NCI-H1105 (cell line): ENCODE data around the gene DISP2.

Source experiments
- DNase-seq: peaks from one replicate; lab custom pipeline; 2025; lab: John Stamatoyannopoulos, UW

Gene DISP2

DNA sequence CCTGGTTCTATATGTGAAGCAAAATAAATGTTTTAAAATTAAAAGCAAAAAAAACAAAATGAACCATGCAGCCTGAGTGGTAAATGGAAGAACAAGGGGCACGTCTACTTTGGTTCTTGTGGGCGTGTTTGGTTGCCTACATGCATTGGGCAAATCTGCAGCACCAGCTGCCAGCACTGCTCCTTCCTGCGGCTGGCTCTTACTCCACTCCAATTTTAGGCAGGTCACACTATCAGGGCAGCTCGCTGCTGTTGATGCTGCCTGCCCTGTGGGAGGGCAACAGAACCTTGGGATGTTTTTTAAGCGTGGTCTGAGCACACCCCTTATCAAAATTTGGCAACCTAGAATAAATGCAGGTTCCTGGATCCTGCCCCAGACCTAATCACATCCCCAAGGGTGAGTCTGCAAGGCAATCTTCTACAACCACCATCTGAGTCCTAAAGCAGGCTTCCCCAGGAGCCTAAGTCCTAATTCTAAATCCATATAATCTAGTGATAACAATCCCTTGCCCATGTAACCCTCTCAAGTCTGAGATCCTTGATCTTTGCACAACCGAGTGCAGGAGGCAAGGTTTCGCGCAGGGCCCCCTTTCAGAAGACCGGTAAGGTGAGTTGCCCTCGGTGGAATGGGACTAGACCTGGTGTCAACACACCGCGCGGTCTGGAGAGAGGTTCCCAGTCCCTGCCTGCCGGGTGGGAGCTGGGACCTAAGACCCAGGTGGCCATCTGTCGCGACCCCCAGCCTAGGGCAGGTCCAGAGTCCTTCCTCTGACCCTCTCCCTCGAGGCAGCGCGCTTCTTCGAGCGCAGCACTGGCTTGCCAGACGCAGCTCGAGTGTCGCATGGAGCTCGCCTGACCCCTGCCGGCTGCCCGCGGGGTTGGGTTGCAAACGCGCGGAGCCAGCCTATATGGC lies 63.5 kb downstream of the DISP2 start:
- no peak for DNase-seq

DNA sequence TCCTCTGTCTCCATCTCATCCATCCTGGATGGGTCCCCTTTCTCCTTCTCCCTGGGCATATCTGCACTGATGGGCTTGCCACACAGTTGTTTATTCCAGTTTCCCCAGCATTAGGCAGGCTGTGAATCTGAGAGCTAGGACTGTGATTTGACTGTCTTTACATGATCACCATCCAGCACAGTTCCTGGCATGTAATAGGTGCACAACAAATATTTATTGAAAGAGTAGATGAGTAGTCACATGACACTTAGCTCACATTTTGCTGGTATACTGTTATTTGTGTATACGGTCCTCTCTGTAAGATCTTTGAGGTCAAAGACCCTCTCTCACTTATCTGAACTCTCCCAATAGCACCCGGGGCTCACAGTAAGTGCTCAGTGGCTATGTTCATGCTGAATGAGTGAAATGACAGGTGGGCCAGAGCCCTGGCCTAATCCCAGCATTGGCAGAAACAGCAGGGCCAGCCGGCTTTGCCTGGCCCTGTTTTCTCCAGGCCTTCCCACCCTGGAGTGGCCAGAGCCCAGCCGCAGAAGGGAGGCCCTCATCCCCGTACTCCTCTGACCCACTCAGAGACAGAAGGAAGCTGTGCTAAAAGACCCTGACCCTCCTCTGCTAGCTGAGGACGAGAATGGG lies 66.6 kb downstream of the DISP2 start:
- DNase-seq: no peak

DNA sequence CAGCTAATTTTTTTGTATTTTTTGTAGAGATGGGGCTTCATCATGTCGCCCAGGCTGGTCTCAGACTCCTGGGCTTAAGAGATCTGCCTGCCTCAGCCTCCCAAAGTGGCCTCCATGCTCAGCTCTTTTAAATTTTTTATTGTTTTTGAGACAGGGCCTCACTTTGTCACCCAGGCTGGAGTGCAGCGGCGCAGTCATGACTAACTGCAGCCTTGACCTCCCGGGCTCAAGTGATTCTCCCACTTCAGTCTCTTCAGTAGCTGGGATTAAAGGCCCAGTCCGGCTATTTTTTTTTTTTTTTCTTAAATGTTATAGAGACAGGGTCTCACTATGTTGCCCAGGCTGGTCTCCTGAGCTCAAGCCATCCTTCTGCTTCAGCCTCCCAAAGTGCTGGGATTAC lies 67.7 kb downstream of the DISP2 start:
- no peak for DNase-seq

DNA sequence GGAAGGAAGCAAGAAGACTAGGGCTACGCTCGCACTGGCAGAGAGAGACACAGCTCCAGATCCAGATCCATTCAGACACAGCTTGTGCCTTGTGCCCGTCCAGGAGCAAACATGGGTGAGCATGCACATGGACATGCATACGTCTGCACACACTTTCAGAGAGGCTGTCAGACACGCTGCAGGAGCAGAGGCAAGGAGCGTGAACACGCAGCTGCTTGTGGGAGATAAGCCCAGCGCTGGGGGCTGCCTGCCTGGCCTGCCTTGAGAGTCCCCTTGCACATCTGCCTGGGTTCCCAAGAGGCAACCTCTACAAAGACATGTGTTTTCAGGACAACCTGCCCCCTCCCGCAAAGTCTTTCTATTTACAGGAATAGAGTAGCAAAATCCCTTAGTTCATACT lies 69.2 kb downstream of the DISP2 start:
- DNase-seq: no peak

DNA sequence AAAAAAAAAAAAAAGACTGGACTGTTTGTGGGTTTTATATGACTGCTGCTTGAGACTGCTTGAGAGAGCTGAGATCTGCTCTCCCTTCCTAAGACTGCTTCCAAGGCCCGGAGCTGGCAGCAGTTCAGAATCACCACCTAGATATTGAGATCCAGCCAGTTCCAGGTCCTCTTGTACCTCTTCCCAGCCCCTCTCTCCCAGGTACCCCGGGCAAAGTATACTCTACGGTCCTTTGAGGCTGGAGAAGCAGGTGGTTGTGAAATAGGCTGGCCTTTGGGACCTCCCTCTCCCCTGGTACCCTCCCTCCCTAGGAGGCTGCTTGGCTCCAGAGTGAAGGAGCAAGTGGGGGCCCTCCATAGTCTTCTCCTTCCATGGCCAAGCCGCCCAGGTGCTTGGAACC lies 70.2 kb downstream of the DISP2 start:
- DNase-seq: no peak
